ENCODE measurements around the gene SEMA4D.

DNA sequence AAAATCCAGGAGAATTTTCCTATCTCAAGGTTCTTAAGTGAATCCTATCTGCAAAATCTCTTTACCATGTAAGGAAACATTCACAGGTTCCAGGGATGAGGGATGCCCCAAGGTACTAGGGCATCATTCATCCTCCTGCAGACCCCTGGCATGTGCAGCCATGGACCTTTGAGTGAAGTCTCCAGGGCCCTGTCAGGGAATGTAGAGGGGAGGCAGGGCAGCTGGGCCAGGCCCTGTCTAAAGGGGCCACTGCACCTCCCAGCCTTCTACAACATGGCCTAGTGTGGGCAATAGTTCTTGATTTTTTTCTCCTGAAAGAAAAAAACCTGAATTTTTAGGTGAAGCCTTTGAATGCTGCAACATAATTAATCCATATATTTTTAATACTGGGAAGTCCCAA is 63.3 kb downstream of the SEMA4D start:
- TF ChIP-seq, protein P1, sequence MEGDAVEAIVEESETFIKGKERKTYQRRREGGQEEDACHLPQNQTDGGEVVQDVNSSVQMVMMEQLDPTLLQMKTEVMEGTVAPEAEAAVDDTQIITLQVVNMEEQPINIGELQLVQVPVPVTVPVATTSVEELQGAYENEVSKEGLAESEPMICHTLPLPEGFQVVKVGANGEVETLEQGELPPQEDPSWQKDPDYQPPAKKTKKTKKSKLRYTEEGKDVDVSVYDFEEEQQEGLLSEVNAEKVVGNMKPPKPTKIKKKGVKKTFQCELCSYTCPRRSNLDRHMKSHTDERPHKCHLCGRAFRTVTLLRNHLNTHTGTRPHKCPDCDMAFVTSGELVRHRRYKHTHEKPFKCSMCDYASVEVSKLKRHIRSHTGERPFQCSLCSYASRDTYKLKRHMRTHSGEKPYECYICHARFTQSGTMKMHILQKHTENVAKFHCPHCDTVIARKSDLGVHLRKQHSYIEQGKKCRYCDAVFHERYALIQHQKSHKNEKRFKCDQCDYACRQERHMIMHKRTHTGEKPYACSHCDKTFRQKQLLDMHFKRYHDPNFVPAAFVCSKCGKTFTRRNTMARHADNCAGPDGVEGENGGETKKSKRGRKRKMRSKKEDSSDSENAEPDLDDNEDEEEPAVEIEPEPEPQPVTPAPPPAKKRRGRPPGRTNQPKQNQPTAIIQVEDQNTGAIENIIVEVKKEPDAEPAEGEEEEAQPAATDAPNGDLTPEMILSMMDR (IDR thresholded peaks at IDR 0.05; ENCODE audit: borderline replicate concordance, extremely low read depth, low read length, poor library complexity, severe bottlenecking), result no peak
- no peak for TF ChIP-seq EZH2 (IDR thresholded peaks at IDR 0.05; ENCODE audit: borderline replicate concordance, low read depth, low read length, severe bottlenecking)
